ENCODE measurements around the gene CNGA4.
"Not testable (repeated sequence)": the region's sequence is repeated elsewhere in the genome, so short reads cannot be mapped to it uniquely, and the experiment has no call there.

CNGA4 gene

DNA sequence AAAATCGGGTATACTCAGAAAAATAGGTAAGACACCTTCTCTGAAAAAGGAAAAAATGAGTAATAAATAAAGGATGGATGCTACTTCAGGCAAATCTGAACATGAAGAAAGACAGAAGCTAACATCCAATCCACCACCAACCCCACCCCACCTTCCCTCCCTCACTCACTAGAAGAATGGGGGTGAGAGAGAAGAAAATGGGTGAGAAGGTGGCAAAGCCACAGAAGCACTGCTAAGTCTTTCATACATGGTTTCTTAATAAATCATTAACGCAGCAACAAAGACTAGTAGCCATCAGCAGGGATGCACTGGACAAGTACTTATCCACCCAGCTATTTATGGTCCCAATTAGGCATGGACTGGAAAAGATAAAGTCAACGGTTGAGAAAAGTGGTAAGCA, 10.4 kb upstream of the CNGA4 start:
- no peak for DNase-seq

DNA sequence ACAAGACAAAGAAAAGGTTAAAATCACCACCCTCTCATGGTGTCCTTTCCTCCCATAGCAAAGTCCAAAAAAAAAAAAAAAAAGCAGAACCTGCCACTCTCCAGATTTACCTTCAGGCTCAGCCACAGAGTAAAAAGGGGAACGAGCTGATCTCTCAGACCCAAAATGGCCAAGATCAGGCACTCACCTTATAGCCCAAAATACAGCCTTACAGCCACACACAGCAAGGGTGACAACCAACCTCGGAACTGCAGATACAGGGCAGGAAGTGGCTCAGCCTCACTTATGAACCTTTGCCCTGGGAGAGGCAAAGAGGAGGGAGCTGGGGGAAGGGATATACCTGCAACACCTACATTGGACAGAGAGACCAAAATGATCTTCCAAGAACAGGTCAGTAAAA, 9.0 kb upstream of the CNGA4 start:
- DNase-seq = no peak

DNA sequence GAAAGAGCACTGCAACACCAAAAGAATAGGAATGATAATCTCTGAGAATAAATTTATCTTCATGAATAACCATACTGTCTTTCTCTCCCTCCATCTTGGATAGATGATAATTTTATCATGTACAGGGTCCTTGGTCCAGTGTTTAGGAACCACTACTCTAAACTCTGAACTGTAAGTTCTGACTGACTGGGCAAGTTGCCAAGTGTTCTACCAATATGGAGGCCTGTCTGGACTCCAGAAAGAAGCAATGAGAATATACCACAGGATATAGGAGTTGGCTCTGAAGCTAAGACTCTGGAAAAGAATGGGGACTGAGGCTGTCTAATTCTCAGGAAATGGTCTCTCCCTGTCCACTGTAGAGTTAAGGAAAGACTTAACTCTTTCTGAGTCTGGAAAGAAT, 6.0 kb upstream of the CNGA4 start:
- no peak for DNase-seq

- no peak for DNase-seq
Measured at GRCh38 chr11:6233984-6234386, 4.9 kb upstream of the CNGA4 start.

DNA sequence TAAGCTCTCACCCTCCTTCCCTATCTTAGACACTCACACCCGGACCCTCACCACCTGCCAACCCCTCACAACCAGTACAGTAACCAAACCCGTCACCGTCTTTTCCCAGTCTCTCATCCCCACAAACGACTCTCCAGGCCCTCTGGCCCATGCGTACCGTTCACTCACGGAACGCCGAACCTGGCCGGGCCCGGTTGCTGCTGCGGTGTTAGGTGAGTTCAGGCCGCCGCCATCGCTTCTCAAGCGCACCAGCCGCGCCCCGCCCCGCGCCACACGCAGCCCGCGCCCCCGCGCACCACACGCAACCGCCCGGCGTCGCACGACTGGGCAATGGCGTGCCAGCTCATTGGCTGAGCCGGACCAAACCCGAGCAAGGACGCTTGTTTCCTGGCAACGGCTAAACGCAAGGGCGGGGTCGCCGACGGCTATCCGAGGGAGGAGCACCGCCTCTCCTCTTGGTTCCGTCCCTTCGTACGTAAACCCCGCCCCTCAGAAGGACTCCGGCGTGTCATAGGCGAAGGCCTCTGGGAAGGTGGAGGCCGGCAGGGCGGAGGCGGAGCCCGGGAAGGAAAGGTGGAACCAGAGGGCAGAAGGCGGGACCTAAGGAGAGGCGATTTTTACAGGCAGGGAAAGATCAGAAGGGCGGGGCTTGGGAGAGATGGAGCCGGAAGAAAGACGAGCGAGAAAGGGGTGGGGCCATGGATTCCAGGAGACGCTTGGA, 4.3 kb upstream of the CNGA4 start, which contains the start of gene FHIP1B:
TSS of gene FHIP1B (minus strand) at position 250 of the 721 bp plus-strand sequence. CDS start 10,120 bp downstream, outside the sequence.
- DNase-seq = peak; percentile 100

DNA sequence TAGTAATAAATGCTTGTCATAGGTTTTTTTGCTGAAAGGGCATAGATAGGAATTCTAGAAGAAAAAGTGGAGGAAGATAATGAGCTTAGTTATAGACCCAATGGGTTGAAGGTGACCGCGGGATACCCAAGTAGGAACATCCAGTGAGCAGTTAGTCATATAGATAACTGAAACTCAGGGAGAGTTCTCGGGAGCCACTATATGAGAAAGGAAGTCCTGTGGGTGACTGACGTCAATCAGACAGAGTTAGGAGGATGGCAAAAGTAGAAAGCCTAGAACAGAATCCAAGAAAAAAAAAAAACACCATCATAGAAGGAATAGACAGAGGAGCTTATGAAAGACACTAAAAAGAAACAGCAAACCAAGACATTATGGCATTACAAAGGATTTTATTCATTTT, 1.6 kb upstream of the CNGA4 start:
- no peak for DNase-seq

GRCh38 chr11:6237761-6238302, 1.1 kb upstream of the CNGA4 start:
- no peak for DNase-seq

- no peak for DNase-seq
Measured at GRCh38 chr11:6240139-6240538, 1.2 kb downstream of the CNGA4 start.

GRCh38 chr11:6240781-6241180, 1.9 kb downstream of the CNGA4 start:
- no peak for DNase-seq

DNA sequence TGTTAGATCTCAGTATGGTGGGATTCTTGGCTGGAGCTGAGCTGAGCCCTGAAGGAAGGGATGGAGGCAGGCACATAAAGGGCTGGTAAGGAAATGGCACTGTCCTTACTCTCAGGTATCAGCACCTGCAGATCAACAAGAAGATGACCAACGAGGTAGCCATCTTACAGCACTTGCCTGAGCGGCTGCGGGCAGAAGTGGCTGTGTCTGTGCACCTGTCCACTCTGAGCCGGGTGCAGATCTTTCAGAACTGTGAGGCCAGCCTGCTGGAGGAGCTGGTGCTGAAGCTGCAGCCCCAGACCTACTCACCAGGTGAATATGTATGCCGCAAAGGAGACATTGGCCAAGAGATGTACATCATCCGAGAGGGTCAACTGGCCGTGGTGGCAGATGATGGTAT, 2.4 kb downstream of the CNGA4 start:
- DNase-seq = no peak

- no peak for DNase-seq
Measured at GRCh38 chr11:6245536-6245935, 6.6 kb downstream of the CNGA4 start.

- no peak for DNase-seq
Measured at GRCh38 chr11:6248248-6248647, 9.4 kb downstream of the CNGA4 start.

GRCh38 chr11:6248897-6249296, 10.0 kb downstream of the CNGA4 start:
- not testable (repeated sequence) for DNase-seq

GRCh38 chr11:6249770-6250555, 11.1 kb downstream of the CNGA4 start:
- no peak for DNase-seq

DNA sequence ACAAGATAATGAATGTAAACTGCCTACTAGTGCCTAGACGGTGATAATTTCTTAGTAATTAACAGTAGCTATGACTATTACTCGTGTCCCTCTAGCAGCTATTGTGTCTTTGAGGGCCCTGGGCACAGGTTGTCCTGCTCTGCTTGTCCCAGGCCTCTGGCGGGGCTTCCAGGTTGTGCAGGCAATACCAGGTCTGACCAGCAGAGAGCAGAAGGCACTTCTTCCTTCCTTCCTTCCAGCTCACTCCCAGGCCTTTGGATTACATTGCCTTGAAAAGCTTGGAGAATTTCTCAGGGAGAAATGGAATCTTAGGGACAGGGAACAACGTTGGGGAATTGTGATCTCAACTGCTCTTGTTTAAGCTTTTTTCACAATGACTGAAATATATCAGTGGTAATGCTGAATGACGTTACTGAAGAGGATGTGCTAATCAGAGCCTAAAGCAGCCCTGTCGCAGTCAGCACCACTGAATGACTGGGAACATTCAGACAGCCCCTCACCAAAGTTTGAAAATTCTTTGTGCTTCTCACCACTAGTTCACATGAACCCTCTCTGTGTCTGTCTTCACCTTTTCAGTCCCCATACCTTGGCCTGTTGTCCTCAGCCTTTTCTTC, 12.3 kb downstream of the CNGA4 start:
- peak in 1 of 2 experiments; percentile 61 for DNase-seq

DNA sequence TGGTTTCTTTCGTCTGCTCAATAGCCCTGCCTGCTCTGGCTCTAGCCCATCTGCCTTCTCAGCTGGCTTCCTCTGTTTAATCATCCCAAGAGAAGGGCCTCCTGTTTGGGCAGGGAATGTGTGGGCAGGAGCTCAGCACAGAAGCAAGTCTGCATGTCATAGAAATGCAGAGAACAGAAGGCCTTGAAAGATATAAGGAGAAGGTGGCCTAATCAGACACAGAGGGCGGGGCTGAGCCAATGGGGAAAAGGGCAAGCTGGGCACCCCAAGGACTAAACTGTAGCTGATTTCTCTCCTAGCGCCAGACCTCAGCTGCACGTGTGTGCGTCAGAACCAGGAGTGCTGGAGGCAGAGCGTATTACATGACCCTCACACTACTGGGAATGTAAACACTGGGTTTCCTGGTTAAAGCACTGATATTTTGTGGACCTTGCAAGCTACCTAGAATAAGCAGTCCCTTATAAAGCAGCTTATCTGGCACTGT, 13.1 kb downstream of the CNGA4 start:
- no peak for DNase-seq

DNA sequence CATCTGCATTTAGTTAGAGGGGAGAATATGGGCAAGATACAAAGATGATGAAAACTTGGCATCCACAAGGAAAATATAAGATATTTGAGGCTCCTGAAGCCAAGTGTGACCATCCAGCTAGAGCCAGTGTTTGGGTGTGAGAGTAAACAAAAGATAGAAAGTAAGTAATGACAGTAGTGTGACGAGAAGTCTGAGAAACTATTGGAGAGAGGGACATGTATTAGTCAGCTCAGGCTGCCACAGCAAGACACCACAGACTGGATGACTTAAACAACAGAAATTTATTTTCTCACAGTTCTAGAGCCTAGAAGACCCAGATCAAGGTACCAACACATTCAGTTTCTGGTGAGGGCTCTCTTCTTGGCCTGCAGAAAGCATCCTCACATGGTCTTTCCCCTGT, 14.3 kb downstream of the CNGA4 start:
- DNase-seq = no peak

- no peak for DNase-seq
Measured at GRCh38 chr11:6258141-6258540, 19.3 kb downstream of the CNGA4 start.

- no peak for DNase-seq
Measured at GRCh38 chr11:6258571-6259081, 19.7 kb downstream of the CNGA4 start.

DNA sequence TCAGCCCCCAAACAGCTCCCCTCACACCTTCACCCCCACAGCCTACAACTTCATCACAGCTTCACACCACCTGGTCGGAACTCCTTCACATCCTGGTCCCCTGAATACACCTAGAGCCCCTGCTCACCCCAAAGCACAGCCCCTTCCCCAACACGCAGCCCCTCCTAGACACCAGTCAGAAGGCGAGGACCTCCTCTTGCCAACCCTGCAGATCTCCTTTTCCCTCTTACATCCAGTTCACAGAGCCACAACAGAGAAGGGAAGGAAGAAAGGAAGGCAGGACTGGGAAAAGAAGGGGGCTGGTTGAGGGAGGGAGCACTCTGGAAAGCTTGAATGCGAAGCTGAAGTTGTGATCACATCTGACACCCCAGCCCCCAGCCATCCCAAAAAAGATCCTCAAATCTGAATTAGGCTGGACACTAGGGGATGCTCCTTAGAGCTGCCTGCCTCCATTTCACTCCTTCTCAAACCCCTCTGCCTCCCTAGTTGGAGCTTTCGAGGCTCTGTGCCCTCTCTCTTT, 21.4 kb downstream of the CNGA4 start:
- DNase-seq = no peak

DNA sequence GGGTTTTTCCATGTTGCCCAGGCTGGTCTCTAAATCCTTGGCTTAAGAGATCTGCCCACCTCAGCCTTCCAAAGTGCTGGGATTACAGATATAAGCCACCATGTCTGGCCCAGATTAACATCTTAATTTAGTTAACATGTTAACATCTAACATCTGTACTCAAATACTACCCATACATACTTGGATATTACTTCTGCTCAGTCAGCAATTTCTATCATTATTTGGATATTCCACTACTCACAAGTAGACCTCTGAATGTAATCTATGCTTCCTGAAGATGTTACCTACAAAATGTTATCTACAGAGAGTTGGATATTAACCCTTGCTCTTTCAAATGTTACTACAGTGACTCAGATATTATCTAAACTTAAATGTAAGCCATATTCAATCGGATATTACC, 24.8 kb downstream of the CNGA4 start:
- DNase-seq = no peak

- DNase-seq = no peak
Measured at GRCh38 chr11:6268820-6269219, 29.9 kb downstream of the CNGA4 start.

GRCh38 chr11:6269994-6270393, 31.1 kb downstream of the CNGA4 start:
- DNase-seq = no peak

Data from cerebellar nuclear complex (tissue), 1 donor.